Mesendoderm (in vitro differentiated cells): ENCODE data around the gene CEACAM18.

Experiments
- DNase-seq: peaks from one replicate; pipeline ENCODE4 v3.0.0; 2013
- H2AK5ac ChIP-seq: 2 replicates; pipeline ENCODE4 v1.6.1; 2013; ENCODE audit warnings: low read length, inconsistent platforms
- H2BK120ac ChIP-seq: 2 replicates; pipeline ENCODE4 v1.6.1; 2013; ENCODE audit warnings: low read depth, mild to moderate bottlenecking, low read length, moderate library complexity, mixed read lengths
- H2BK15ac ChIP-seq: replicated peaks from 2 replicates; pipeline ENCODE4 v1.6.1; 2013; ENCODE audit warnings: low read depth, mild to moderate bottlenecking, moderate library complexity
- H2BK5ac ChIP-seq: 2 replicates; pipeline ENCODE4 v1.6.1; 2013; ENCODE audit warnings: low read length, inconsistent platforms
- H3K18ac ChIP-seq: 2 replicates; pipeline ENCODE4 v1.6.1; 2013; ENCODE audit warnings: mild to moderate bottlenecking, low read length, mixed read lengths
- H3K23ac ChIP-seq: one replicate; pipeline ENCODE4 v1.6.1; 2013; ENCODE audit warnings: low read length
- H3K27ac ChIP-seq: 2 replicates; pipeline ENCODE4 v1.5.1; 2013; ENCODE audit warnings: low read depth, mild to moderate bottlenecking, inconsistent platforms, low read length, moderate library complexity
- H3K27me3 ChIP-seq: 2 replicates; pipeline ENCODE4 v1.6.1; 2013; ENCODE audit warnings: low read length, control low read depth, mild to moderate bottlenecking, inconsistent platforms; ENCODE audit not compliant: insufficient read depth, poor library complexity
- H3K36me3 ChIP-seq: 2 replicates; pipeline ENCODE4 v1.6.1; 2013; ENCODE audit warnings: low read length, inconsistent platforms; ENCODE audit not compliant: control insufficient read depth, insufficient read depth
- H3K4ac ChIP-seq: one replicate; pipeline ENCODE4 v1.6.1; 2013; ENCODE audit warnings: low read depth, mild to moderate bottlenecking, low read length, moderate library complexity
- H3K4me1 ChIP-seq: 2 replicates; pipeline ENCODE4 v1.6.1; 2013; ENCODE audit warnings: low read depth, low read length, inconsistent platforms; ENCODE audit not compliant: control insufficient read depth
- H3K4me2 ChIP-seq: 2 replicates; pipeline ENCODE4 v1.6.1; 2013; ENCODE audit warnings: low read length
- H3K4me3 ChIP-seq: 2 replicates; pipeline ENCODE4 v1.5.1; 2013; ENCODE audit warnings: mild to moderate bottlenecking, low read length
- H3K56ac ChIP-seq: one replicate; pipeline ENCODE4 v1.6.1; 2013; ENCODE audit warnings: low read length
- H3K79me1 ChIP-seq: 2 replicates; pipeline ENCODE4 v1.6.1; 2013; ENCODE audit warnings: low read length, inconsistent platforms
- H3K79me2 ChIP-seq: 2 replicates; pipeline ENCODE4 v1.6.1; 2013; ENCODE audit warnings: mild to moderate bottlenecking, low read length; ENCODE audit not compliant: control insufficient read depth, insufficient read depth
- H3K9ac ChIP-seq: 2 replicates; pipeline ENCODE4 v1.6.1; 2013; ENCODE audit warnings: low read length, inconsistent platforms
- H4K5ac ChIP-seq: one replicate; pipeline ENCODE4 v1.6.1; 2013; ENCODE audit warnings: low read length
- H4K8ac ChIP-seq: one replicate; pipeline ENCODE4 v1.6.1; 2013; ENCODE audit warnings: low read depth, mild to moderate bottlenecking, control low read depth, low read length, moderate library complexity
- WGBS: extraction: QIAGEN DNeasy Blood & Tissue Kit; methylation state at CpG from one replicate; pipeline ENCODE4 v1.1.7; 2013; ENCODE audit warnings: low lambda C conversion rate, missing lambda C conversion rate; ENCODE audit not compliant: insufficient coverage; ENCODE audit errors: extremely low coverage; 5-methylcytosine and 5-hydroxymethylcytosine counted together

CEACAM18 gene

DNA sequence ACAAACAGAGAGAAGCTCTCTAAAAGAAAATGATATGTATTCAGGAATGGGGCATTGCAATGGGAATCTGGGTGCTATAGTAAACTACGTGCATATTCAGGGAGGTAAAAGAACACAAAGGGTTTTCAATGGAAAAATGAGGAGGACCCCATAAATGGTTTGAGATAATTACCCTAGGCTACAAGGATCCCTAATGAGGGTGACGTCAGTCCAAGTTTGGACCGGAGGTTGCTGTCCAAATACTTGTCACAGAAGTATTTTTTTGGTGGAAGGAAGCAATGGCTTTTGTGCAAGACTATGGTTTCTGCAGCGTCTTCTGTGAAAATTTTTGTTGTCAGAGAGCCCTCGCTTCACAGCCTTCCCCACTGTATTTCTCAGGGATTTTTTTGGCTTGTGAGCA is 995 bp upstream of the CEACAM18 start:
- no CpG with 5 or more reads among the region's 5 CpGs for WGBS
- Histone ChIP-seq H3K4me3 (no peak overlapping the region), H4K5ac (no peak overlapping the region), H3K4me2 (no peak overlapping the region), H3K27me3 (no peaks in the 10 kb centered on the region), H3K23ac (no peak overlapping the region), H2BK5ac (no peak overlapping the region), H2BK120ac (no peak overlapping the region), H4K8ac (no peak overlapping the region), H2AK5ac (no peak overlapping the region), H3K18ac (no peak overlapping the region), H3K9ac (no peak overlapping the region), H3K4me1 (no peaks in the 10 kb centered on the region), H2BK15ac (no peak overlapping the region), H3K79me1 (no peaks in the 10 kb centered on the region), H3K27ac (no peak overlapping the region), H3K79me2 (no peaks in the 10 kb centered on the region), H3K56ac (no peak overlapping the region), H3K36me3 (no peaks in the 10 kb centered on the region), H3K4ac (no peak overlapping the region)
- DNase-seq, result no peak

DNA sequence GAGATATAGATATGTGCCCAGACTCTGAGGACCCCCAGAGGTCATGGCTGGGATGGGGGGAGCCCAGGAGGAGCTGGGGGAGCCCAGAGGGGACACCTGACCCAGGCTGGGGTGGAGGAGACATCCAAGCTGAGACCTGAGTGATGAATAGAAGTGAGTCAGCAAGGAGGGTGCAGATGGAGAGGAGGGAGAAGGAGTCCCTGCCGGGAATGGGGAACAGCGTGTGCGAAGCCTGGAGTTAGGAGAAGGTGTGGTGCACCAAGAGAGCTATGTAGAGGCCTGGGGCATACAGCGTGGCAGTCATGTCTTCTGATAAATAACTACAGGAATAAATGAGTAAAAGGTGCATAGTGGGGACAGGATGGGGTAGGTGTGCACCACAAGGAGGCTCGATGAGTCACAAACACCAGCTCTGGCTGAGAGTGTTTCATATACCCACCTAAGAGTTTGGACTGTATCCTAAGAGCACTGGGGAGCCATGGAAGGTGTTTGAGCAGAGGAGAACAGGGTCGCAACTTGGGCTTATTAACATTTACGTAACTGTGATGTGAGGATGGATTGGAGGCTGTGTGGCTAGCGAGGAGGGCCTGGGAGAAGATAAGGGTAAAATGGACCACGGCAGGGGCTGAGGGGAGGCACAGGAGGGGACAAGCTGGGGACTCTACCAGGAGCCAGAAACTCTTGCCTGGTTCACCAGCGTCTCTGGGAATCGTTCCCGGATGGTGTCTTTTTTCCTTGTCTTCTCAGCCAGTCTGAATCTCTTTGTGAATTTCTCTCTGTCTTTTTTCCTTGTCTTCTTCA is 1.4 kb downstream of the CEACAM18 start:
- no peak overlapping the region for H3K18ac ChIP-seq
- H3K79me2 ChIP-seq, result no peaks in the 10 kb centered on the region
- no peaks in the 10 kb centered on the region for H3K27me3 ChIP-seq
- no peaks in the 10 kb centered on the region for H3K4me1 ChIP-seq
- no peak overlapping the region for H2BK5ac ChIP-seq
- no peak overlapping the region for H4K5ac ChIP-seq
- H3K4me3 ChIP-seq, result no peak overlapping the region
- H2BK15ac ChIP-seq, result no peak overlapping the region
- DNase-seq, result no peak
- H2BK120ac ChIP-seq, result no peak overlapping the region
- H3K9ac ChIP-seq, result no peak overlapping the region
- no peaks in the 10 kb centered on the region for H3K36me3 ChIP-seq
- H4K8ac ChIP-seq, result no peak overlapping the region
- no peak overlapping the region for H3K23ac ChIP-seq
- WGBS, result no CpG with 5 or more reads among the region's 12 CpGs
- H3K27ac ChIP-seq, result no peak overlapping the region
- H3K4ac ChIP-seq, result no peak overlapping the region
- no peaks in the 10 kb centered on the region for H3K79me1 ChIP-seq
- no peak overlapping the region for H3K4me2 ChIP-seq
- no peak overlapping the region for H2AK5ac ChIP-seq
- H3K56ac ChIP-seq, result no peak overlapping the region

DNA sequence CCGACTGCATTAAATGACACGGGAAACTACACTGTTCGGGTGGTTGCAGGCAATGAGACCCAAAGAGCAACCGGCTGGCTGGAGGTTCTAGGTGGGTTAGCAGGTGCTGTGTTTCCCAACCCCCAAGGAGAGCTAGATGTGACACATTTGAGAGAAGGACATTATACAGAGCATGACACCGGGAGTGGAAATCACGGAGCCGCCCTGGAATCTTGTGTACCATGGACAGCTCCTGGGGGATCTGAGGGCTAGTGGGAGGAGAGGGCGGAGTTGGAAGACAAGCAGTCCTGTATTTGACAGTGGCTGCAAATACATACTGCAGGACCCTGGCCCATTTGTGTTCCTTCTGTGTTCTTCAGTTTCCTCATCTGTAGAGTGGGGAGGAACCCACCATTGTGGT is 2.3 kb downstream of the CEACAM18 start:
- Histone ChIP-seq H2BK120ac (no peak overlapping the region), H3K56ac (no peak overlapping the region), H3K27me3 (no peaks in the 10 kb centered on the region), H3K4me2 (no peak overlapping the region), H3K4ac (no peak overlapping the region), H3K18ac (no peak overlapping the region), H3K9ac (no peak overlapping the region), H3K79me2 (no peaks in the 10 kb centered on the region), H3K36me3 (no peaks in the 10 kb centered on the region), H4K5ac (no peak overlapping the region), H2BK15ac (no peak overlapping the region), H4K8ac (no peak overlapping the region), H2AK5ac (no peak overlapping the region), H2BK5ac (no peak overlapping the region), H3K27ac (no peak overlapping the region), H3K4me3 (no peak overlapping the region), H3K23ac (no peak overlapping the region), H3K79me1 (no peaks in the 10 kb centered on the region), H3K4me1 (no peaks in the 10 kb centered on the region)
- no CpG with 5 or more reads among the region's 8 CpGs for WGBS
- peak; percentile 14 for DNase-seq

DNA sequence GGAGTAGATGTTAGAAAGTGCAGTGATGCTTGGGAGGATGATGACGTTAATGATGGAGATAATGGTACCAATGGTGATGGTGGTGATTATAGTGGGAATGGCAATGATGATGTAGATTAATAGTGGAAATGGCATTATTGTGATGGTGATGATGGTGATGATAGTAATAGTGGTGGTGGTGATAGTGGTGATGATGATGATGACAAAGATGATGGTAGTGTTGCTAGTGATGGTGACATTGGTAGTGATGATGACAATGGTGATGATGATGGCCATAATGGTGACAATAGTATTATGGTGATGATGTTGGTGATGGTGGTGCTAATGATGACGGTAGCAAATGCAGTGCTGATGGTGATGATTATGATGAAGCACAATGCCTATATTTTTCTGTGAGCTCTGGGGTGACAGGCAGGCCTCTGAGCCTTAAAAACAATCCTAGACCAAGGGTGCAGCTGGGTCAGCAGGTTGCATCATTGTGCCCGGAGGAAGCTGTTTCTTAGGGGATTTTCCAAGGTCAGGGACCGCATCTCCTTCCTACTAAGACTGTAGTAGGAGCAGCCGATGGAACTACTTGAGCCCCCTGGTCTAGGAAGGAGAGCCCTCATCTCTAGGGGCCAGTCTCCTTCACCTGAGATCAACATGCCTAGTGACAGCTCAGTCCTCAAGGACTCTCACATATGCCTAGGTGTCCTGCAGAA is 7.8 kb downstream of the CEACAM18 start:
- no peaks in the 10 kb centered on the region for H3K36me3 ChIP-seq
- H3K79me2 ChIP-seq, result no peaks in the 10 kb centered on the region
- H2BK15ac ChIP-seq, result no peak overlapping the region
- H3K27me3 ChIP-seq, result no peaks in the 10 kb centered on the region
- no peak overlapping the region for H3K23ac ChIP-seq
- H4K8ac ChIP-seq, result no peak overlapping the region
- H2BK120ac ChIP-seq, result no peak overlapping the region
- H3K79me1 ChIP-seq, result no peaks in the 10 kb centered on the region
- H3K9ac ChIP-seq, result no peak overlapping the region
- H3K27ac ChIP-seq, result no peak overlapping the region
- H2BK5ac ChIP-seq, result no peak overlapping the region
- H3K18ac ChIP-seq, result no peak overlapping the region
- no peak overlapping the region for H4K5ac ChIP-seq
- H2AK5ac ChIP-seq, result no peak overlapping the region
- H3K4me2 ChIP-seq, result no peak overlapping the region
- 100% methylated on average over 1 of the region's 5 CpGs for WGBS
- H3K4me1 ChIP-seq, result no peaks in the 10 kb centered on the region
- H3K56ac ChIP-seq, result no peak overlapping the region
- no peak overlapping the region for H3K4ac ChIP-seq
- DNase-seq, result no peak
- H3K4me3 ChIP-seq, result no peak overlapping the region

DNA sequence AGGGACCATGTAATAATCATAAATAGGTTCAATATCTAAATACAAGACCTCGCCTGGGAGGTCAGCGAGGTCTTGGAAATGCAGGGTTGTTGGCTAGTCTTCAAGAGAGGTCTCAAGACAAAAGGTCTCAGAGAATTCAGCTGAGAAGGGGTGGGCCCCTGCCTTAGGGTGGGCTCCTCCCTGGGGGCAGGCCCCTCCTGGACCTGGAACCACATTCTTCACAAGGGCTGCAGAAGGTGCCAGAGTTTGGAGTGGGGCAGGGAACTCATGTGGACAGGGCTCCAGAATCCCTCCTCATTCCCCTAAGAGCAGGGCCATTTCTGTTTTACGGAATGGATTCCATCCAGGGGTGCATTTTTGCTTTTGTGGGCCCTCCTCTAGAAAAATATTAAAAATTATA is 10.2 kb downstream of the CEACAM18 start:
- Histone ChIP-seq H2BK5ac (no peak overlapping the region), H4K5ac (no peak overlapping the region)

More for the DNA sequence above, 10.2 kb downstream of the CEACAM18 start:
- Histone ChIP-seq H3K23ac (no peak overlapping the region), H3K56ac (no peak overlapping the region), H3K4ac (no peak overlapping the region), H2BK15ac (no peak overlapping the region), H2BK120ac (no peak overlapping the region), H3K27me3 (no peaks in the 10 kb centered on the region), H3K18ac (no peak overlapping the region), H3K9ac (no peak overlapping the region), H3K27ac (no peak overlapping the region), H3K79me1 (no peaks in the 10 kb centered on the region), H3K79me2 (no peaks in the 10 kb centered on the region), H3K4me2 (no peak overlapping the region), H2AK5ac (no peak overlapping the region), H3K36me3 (no peaks in the 10 kb centered on the region), H3K4me3 (no peak overlapping the region), H3K4me1 (no peaks in the 10 kb centered on the region), H4K8ac (no peak overlapping the region)
- DNase-seq, result no peak
- no CpG with 5 or more reads among the region's 3 CpGs for WGBS
